Brain microvascular endothelial cell (primary cell): ENCODE results near the gene TSPEAR.

Source experiments
- DNase-seq: peaks from one replicate; pipeline ENCODE4 v3.0.0-alpha.2; 2020
- H3K27ac ChIP-seq: fragments of 250-450 bp; sonication (Bioruptor Pico); 2 replicates; pipeline ENCODE4 v1.5.1; 2020; ENCODE audit warnings: mild to moderate bottlenecking, moderate library complexity
- H3K27me3 ChIP-seq: fragments of 250-450 bp; sonication (Bioruptor Pico); replicated peaks from 2 replicates; pipeline ENCODE4 v1.5.1; 2020; ENCODE audit warnings: mild to moderate bottlenecking
- H3K36me3 ChIP-seq: fragments of 250-450 bp; sonication (Bioruptor Pico); replicated peaks from 2 replicates; pipeline ENCODE4 v1.5.1; 2020; ENCODE audit warnings: mild to moderate bottlenecking
- H3K4me3 ChIP-seq: 2 replicates; pipeline ENCODE4 v1.5.1; 2011; ENCODE audit warnings: low read depth, mild to moderate bottlenecking, control low read depth, low read length, moderate library complexity
- CTCF ChIP-seq: IDR thresholded peaks from 2 replicates; pipeline ENCODE4 v1.5.1; 2011; ENCODE audit warnings: low read depth, mild to moderate bottlenecking, moderate library complexity, low read length, control low read depth, inconsistent platforms; ENCODE audit errors: missing control alignments
- in situ Hi-C: cut with HindIII; loops from 2 replicates; pipeline ENCODE4 v1.10.0; 2017; ENCODE audit warnings: low sequenced_read_pairs, low pct_ligation_motif_present

The TSPEAR gene

GRCh38 chr21:44714905-44715304, 3.5 kb upstream of the TSPEAR start:
- Histone ChIP-seq H3K36me3 (no peaks in the 10 kb centered on the region), H3K27ac (no peak overlapping the region), H3K27me3 (peaks cover 62% of the 10 kb centered on the region), H3K4me3 (no peak overlapping the region)
- in situ Hi-C loops, result no loop called here
- DNase-seq, result no peak
- TF ChIP-seq CTCF, result no peak

- Histone ChIP-seq H3K27ac (no peak overlapping the region), H3K27me3 (peaks cover 68% of the 10 kb centered on the region), H3K4me3 (no peak overlapping the region), H3K36me3 (no peaks in the 10 kb centered on the region)
- TF ChIP-seq CTCF, result no peak
- no peak for DNase-seq
- in situ Hi-C loops, result no loop called here
Measured at GRCh38 chr21:44713846-44714245, 2.5 kb upstream of the TSPEAR start.

GRCh38 chr21:44713130-44713529, 1.8 kb upstream of the TSPEAR start:
- no peak for TF ChIP-seq CTCF
- Histone ChIP-seq H3K27me3 (peaks cover 71% of the 10 kb centered on the region), H3K27ac (no peak overlapping the region), H3K36me3 (no peaks in the 10 kb centered on the region), H3K4me3 (no peak overlapping the region)
- in situ Hi-C loops, result no loop called here
- DNase-seq, result no peak

GRCh38 chr21:44712203-44713028, 1.0 kb upstream of the TSPEAR start:
- DNase-seq, result no peak
- H3K36me3 ChIP-seq, result no peaks in the 10 kb centered on the region
- peaks cover 76% of the 10 kb centered on the region for H3K27me3 ChIP-seq
- no peak overlapping the region for H3K27ac ChIP-seq
- in situ Hi-C loops, result no loop called here
- no peak for TF ChIP-seq CTCF
- H3K4me3 ChIP-seq, result no peak overlapping the region

GRCh38 chr21:44710756-44711326, 531 bp downstream of the TSPEAR start:
- Histone ChIP-seq H3K4me3 (no peak overlapping the region), H3K27ac (no peak overlapping the region), H3K27me3 (peaks cover 87% of the 10 kb centered on the region), H3K36me3 (no peaks in the 10 kb centered on the region)
- in situ Hi-C loops, result no loop called here
- no peak for TF ChIP-seq CTCF
- DNase-seq, result no peak
